ENCODE measurements around the gene CELF2. TPM values are rescaled to one million over a fixed set of nuclear protein-coding genes. Genes with fewer than 3 reads are reported as not detected.

CELF2 gene
- total and polyA plus RNA-seq, 9 of the 15 experiments (the other 6 are each of a cell fraction or from before 2014, with no cell fraction given), result 4.0 to 20.3 (median 11.1) TPM

- no peak for TF ChIP-seq ZBTB40 (IDR thresholded peaks at IDR 0.05)
- TF ChIP-seq ZBTB40 (CRISPR knock-in tag; IDR thresholded peaks at IDR 0.05), result no peak
- no peak for TF ChIP-seq KDM4B (IDR thresholded peaks at IDR 0.05; ENCODE audit: borderline replicate concordance in 2 of 2, low read depth in 1 of 2)
- TF ChIP-seq CBFB (CRISPR knock-in tag; IDR thresholded peaks at IDR 0.05), result no peak
- no peak for TF ChIP-seq SMARCE1 (IDR thresholded peaks at IDR 0.05)
Measured at GRCh38 chr10:11024596-11024995, 6.9 kb downstream of the CELF2 start (continued).

Measured in K562 (cell line).